PC-3 (cell line): ENCODE results near the gene ZNF337.

Experiments used
- CTCF ChIP-seq: fragments of 300-600 bp; sonication (generic); conservative IDR thresholded peaks from 2 replicates; pipeline ENCODE4 v1.5.1; 2017; ENCODE audit warnings: antibody characterized with exemption, low read depth, mild to moderate bottlenecking, low read length
- EZH2 ChIP-seq: fragments of 300-600 bp; sonication (generic); IDR thresholded peaks from one replicate; pipeline ENCODE4 v1.6.1; 2017; ENCODE audit warnings: antibody characterized with exemption, mild to moderate bottlenecking, low read length; ENCODE audit not compliant: unreplicated experiment
- EZH2phosphoT487 ChIP-seq: fragments of 300-600 bp; sonication (generic); IDR thresholded peaks from 2 replicates; pipeline ENCODE4 v1.6.1; 2018; ENCODE audit warnings: mild to moderate bottlenecking, antibody characterized with exemption, low read length, borderline replicate concordance

- TF ChIP-seq CTCF (no peak), EZH2 (no peak), EZH2phosphoT487 (no peak)
These were observed 47.6 kb upstream of the ZNF337 start for GRCh38 chr20:25744261-25744660.
